HepG2 (cell line): ENCODE measurements around the gene STN1. TPM values are rescaled to one million over a fixed set of nuclear protein-coding genes. Genes with fewer than 3 reads are reported as not detected.

Source experiments
- ATAC-seq: fragments of 200-7000 bp; cut with Tn5 transposase; 3 replicates; pipeline ENCODE4 v1.9.1; 2020; ENCODE audit warnings: mild to moderate bottlenecking, moderate library complexity
- BruUV-seq: library from RNA; stranded (reverse); fragments of 400-500 nt; replicated peaks from 2 replicates; lab custom pipeline; 2021; lab: Mats Ljungman, UMichigan
- CTCF ChIA-PET: fragments of 300-600 bp; formaldehyde crosslinking; extraction: SDS; loops from one replicate; lab custom pipeline; 2021; ENCODE audit warnings: low total read pairs, inconsistent platforms, low intra/inter-chr PET ratio; lab: Yijun Ruan, JAX
- POLR2A ChIA-PET: fragments of 350-600 bp; sonication (Branson Sonifier 250); formaldehyde crosslinking; loops from one replicate; lab custom pipeline; 2020; ENCODE audit warnings: antibody characterized with exemption, inconsistent platforms; lab: Yijun Ruan, JAX
- DNase-seq: peaks from one replicate; pipeline ENCODE4 v3.0.0-alpha.2; 2015; ENCODE audit warnings: low spot score
- FAIRE-seq: peaks from 3 replicates; lab custom pipeline; 2011; peaks lifted over from hg19 to GRCh38; lab: Jason Lieb, UNC
- H2AFZ ChIP-seq: one replicate; pipeline ENCODE4 v1.6.1; 2011; ENCODE audit warnings: low read length, inconsistent platforms
- H3K27ac ChIP-seq: fragments of 300-600 bp; 3 replicates; pipeline ENCODE4 v1.8.0; 2011; ENCODE audit warnings: mixed run types, mild to moderate bottlenecking, mixed read lengths, low read length, inconsistent platforms; ENCODE audit not compliant: insufficient read depth; ENCODE audit errors: extremely low read length
- H3K27me3 ChIP-seq, 2 experiments: fragments of 200-600 bp in 1 of 2; 2 replicates in 1 of 2; 3 replicates in 1 of 2; pipeline versions ENCODE4 v1.6.0 to v1.8.0; 2011; ENCODE audit warnings: low read length in 2 of 2, mild to moderate bottlenecking in 2 of 2, moderate library complexity in 2 of 2, inconsistent platforms in 1 of 2; ENCODE audit not compliant: insufficient read depth in 2 of 2, control insufficient read depth in 1 of 2
- H3K36me3 ChIP-seq, 2 experiments: fragments of 200-600 bp in 1 of 2; replicated peaks in 1 of 2; 2 replicates in 1 of 2; 3 replicates in 1 of 2; pipeline versions ENCODE4 v1.5.1 to v1.8.0; 2011; ENCODE audit warnings: low read length in 2 of 2, inconsistent platforms in 1 of 2; ENCODE audit not compliant: insufficient read depth in 2 of 2, control insufficient read depth in 1 of 2
- H3K4me1 ChIP-seq: 2 replicates; pipeline ENCODE4 v1.5.1; 2012; ENCODE audit warnings: low read length, inconsistent platforms; ENCODE audit not compliant: insufficient read depth
- H3K4me2 ChIP-seq: 2 replicates; pipeline ENCODE4 v1.6.0; 2011; ENCODE audit warnings: low read depth, low read length, inconsistent platforms
- H3K4me3 ChIP-seq, 3 experiments: fragments of 200-600 bp in 1 of 3; sonication (generic), shearing (Covaris generic) in 1 of 3; replicated peaks in 1 of 3; 2 replicates each; pipeline ENCODE4 v1.5.1; 2011 to 2016; ENCODE audit warnings: low read length in 3 of 3, inconsistent platforms in 2 of 3, low read depth in 2 of 3, mild to moderate bottlenecking in 2 of 3, control low read depth in 1 of 3, mixed read lengths in 1 of 3; ENCODE audit not compliant: insufficient read depth in 1 of 3
- H3K79me2 ChIP-seq: one replicate; pipeline ENCODE4 v1.6.1; 2011; ENCODE audit warnings: low read length, inconsistent platforms; ENCODE audit not compliant: insufficient read depth
- H3K9ac ChIP-seq: 2 replicates; pipeline ENCODE4 v1.6.0; 2011; ENCODE audit warnings: mild to moderate bottlenecking, low read depth, low read length, inconsistent platforms; ENCODE audit not compliant: insufficient read depth
- H3K9me3 ChIP-seq: 2 replicates; pipeline ENCODE4 v1.5.1; 2012; ENCODE audit warnings: mild to moderate bottlenecking, low read length
- H4K20me1 ChIP-seq: 2 replicates; pipeline ENCODE4 v1.6.0; 2011; ENCODE audit warnings: inconsistent platforms, mild to moderate bottlenecking, low read length, moderate library complexity; ENCODE audit not compliant: insufficient read depth
- CENPBD1 ChIP-seq: sonication (generic); formaldehyde crosslinking; IDR thresholded peaks from 2 replicates; pipeline ENCODE4 v1.8.0; 2022; ENCODE audit warnings: missing genetic modification reagents, low read depth, mild to moderate bottlenecking, borderline replicate concordance
- CENPT ChIP-seq: sonication (generic); formaldehyde crosslinking; IDR thresholded peaks from 2 replicates; pipeline ENCODE4 v1.8.0; 2022; ENCODE audit warnings: low read depth, mild to moderate bottlenecking, moderate library complexity, missing genetic modification reagents
- FOXM1 ChIP-seq: sonication (generic); formaldehyde crosslinking; IDR thresholded peaks from 2 replicates; pipeline ENCODE4 v1.5.0; 2020; ENCODE audit warnings: missing genetic modification reagents
- FOXO1 ChIP-seq: sonication (generic); formaldehyde crosslinking; IDR thresholded peaks from 2 replicates; pipeline ENCODE4 v1.4.0; 2020; ENCODE audit warnings: missing genetic modification reagents
- FOXP1 ChIP-seq, 2 experiments: fragments of 450-650 bp in 1 of 2; IDR thresholded peaks; 2 replicates each; pipeline ENCODE4 v1.6.1; 2017 to 2018; ENCODE audit warnings: antibody characterized with exemption in 1 of 2
- ISX ChIP-seq: sonication (generic); formaldehyde crosslinking; conservative IDR thresholded peaks from 2 replicates; pipeline ENCODE4 v1.5.0; 2020; ENCODE audit warnings: missing genetic modification reagents
- SKIL ChIP-seq: sonication (generic); formaldehyde crosslinking; IDR thresholded peaks from 2 replicates; pipeline ENCODE4 v1.8.0; 2022; ENCODE audit warnings: missing genetic modification reagents, mild to moderate bottlenecking, moderate library complexity, borderline replicate concordance
- TBX3 ChIP-seq: fragments of 450-650 bp; IDR thresholded peaks from 2 replicates; pipeline ENCODE4 v1.6.1; 2017; ENCODE audit warnings: antibody characterized with exemption, mild to moderate bottlenecking, inconsistent platforms, borderline replicate concordance
- ZNF280B ChIP-seq: sonication (generic); formaldehyde crosslinking; IDR thresholded peaks from 2 replicates; pipeline ENCODE4 v1.5.0; 2020; ENCODE audit warnings: missing genetic modification reagents, mild to moderate bottlenecking, borderline replicate concordance
- ZNF367 ChIP-seq: sonication (generic); formaldehyde crosslinking; IDR thresholded peaks from 2 replicates; pipeline ENCODE4 v1.4.0; 2020; ENCODE audit warnings: missing genetic modification reagents, borderline replicate concordance
- ZNF576 ChIP-seq: sonication (generic); formaldehyde crosslinking; IDR thresholded peaks from 2 replicates; pipeline ENCODE4 v1.4.0; 2020; ENCODE audit warnings: mild to moderate bottlenecking, missing genetic modification reagents
- ZNF580 ChIP-seq: IDR thresholded peaks from 2 replicates; pipeline ENCODE4 v1.6.1; 2016; ENCODE audit warnings: low read depth, borderline replicate concordance
- ZNF891 ChIP-seq: sonication (generic); formaldehyde crosslinking; IDR thresholded peaks from 2 replicates; pipeline ENCODE4 v1.5.0; 2020; ENCODE audit warnings: mild to moderate bottlenecking, missing genetic modification reagents
- WGBS: methylation state at CpG from one replicate; pipeline ENCODE4 v1.1.6; 2017; ENCODE audit warnings: low lambda C conversion rate; 5-methylcytosine and 5-hydroxymethylcytosine counted together
- in situ Hi-C: cut with HindIII; loops from 2 replicates; pipeline ENCODE4 v1.10.0; 2017; ENCODE audit warnings: low pct_unique_long_range_greater_than_20kb; ENCODE audit not compliant: extremely low pct_ligation_motif_present
- intact Hi-C: fragments of 100-400 bp; cut with micrococcal nuclease; formaldehyde crosslinking; loops from one replicate; pipeline ENCODE4 v1.10.0; 2022; ENCODE audit not compliant: unreplicated experiment
- polyA plus RNA-seq, 8 experiments: library from polyadenylated mRNA; depleted of rRNA in 3 of 8; stranded (reverse) in 7 of 8; unstranded in 1 of 8; fragments of >200 nt; fragmentation: Illumina TruSeq in 4 of 8; extraction: Trizol in 4 of 8; gene quantifications; 2 replicates each; pipeline versions ENCODE4 v1.2.1 to v1.2.3, GENCODE V29; 2011 to 2016; ENCODE audit warnings: low read depth in 4 of 8, missing spikeins in 1 of 8, mixed read lengths in 1 of 8; ENCODE audit not compliant: insufficient read depth in 1 of 8
- total RNA-seq, 5 experiments: library from RNA; depleted of rRNA; stranded (reverse); fragments of >200 nt; fragmentation: Illumina TruSeq; extraction: Trizol; gene quantifications; 2 replicates each; pipeline ENCODE4 v1.2.3, GENCODE V29; 2016; ENCODE audit warnings: low read depth in 1 of 5

STN1 gene
- total and polyA plus RNA-seq, 2 of the 13 experiments (the other 11 are each of a cell fraction or from before 2014, with no cell fraction given) = 17.6 to 22.7 TPM

- CTCF ChIA-PET = no interaction called here
- 51% methylated on average over 7 of the region's 7 CpGs for WGBS
- Histone ChIP-seq H3K9ac (no peak overlapping the region), H3K4me1 (peaks cover 13% of the 10 kb centered on the region), H3K27me3 (no peaks in the 10 kb centered on the region; a peak in 1 of 5 replicates), H3K79me2 (no peaks in the 10 kb centered on the region), H4K20me1 (no peaks in the 10 kb centered on the region), H3K9me3 (no peaks in the 10 kb centered on the region), H3K4me3 (no peak overlapping the region), H2AFZ (no peak overlapping the region), H3K36me3 (no peaks in the 10 kb centered on the region), H3K27ac (no peak overlapping the region), H3K4me2 (no peak overlapping the region)
- no peak for TF ChIP-seq CENPT (CRISPR knock-in tag)
- no peak for TF ChIP-seq ZNF576 (CRISPR knock-in tag)
- no peak for TF ChIP-seq CENPBD1 (CRISPR knock-in tag)
- no peak for TF ChIP-seq FOXP1 (IDR thresholded peaks at IDR 0.05)
- no peak for TF ChIP-seq FOXP1 (CRISPR knock-in tag; IDR thresholded peaks at IDR 0.05)
- POLR2A ChIA-PET = no interaction called here
- no TSS peak for BruUV-seq
- in situ Hi-C loops = no loop called here
- ATAC-seq = no peak
- DNase-seq = no peak
- intact Hi-C loops = no loop called here
- no peak for FAIRE-seq
These were observed 14.3 kb upstream of the STN1 start for GRCh38 chr10:103932271-103932670.

- Histone ChIP-seq H3K4me1 (peaks cover 13% of the 10 kb centered on the region), H4K20me1 (no peaks in the 10 kb centered on the region), H3K36me3 (no peaks in the 10 kb centered on the region), H3K27ac (no peak overlapping the region), H3K9me3 (no peaks in the 10 kb centered on the region), H3K4me2 (no peak overlapping the region), H2AFZ (no peak overlapping the region), H3K27me3 (no peaks in the 10 kb centered on the region; a peak in 1 of 5 replicates), H3K4me3 (no peak overlapping the region), H3K79me2 (no peaks in the 10 kb centered on the region), H3K9ac (no peak overlapping the region)
- no peak for DNase-seq
- in situ Hi-C loops (no loop called here), intact Hi-C loops (no loop called here)
- ChIA-PET CTCF (no interaction called here), POLR2A (no interaction called here)
- TF ChIP-seq SKIL (CRISPR knock-in tag) (no peak), ZNF367 (CRISPR knock-in tag) (no peak), ZNF280B (CRISPR knock-in tag) (no peak), ISX (CRISPR knock-in tag) (no peak), FOXM1 (CRISPR knock-in tag) (no peak), ZNF580 (no peak), FOXO1 (no peak), TBX3 (no peak), ZNF891 (CRISPR knock-in tag) (no peak)
- FAIRE-seq = no peak
- no peak for ATAC-seq
- no TSS peak for BruUV-seq
- WGBS = 91% methylated on average over 2 of the region's 2 CpGs
These were observed 13.6 kb upstream of the STN1 start for GRCh38 chr10:103931603-103932002.
